Motor neuron (in vitro differentiated cells): ENCODE data around the gene DHRS3. TPM values are rescaled to one million over a fixed set of nuclear protein-coding genes. Genes with fewer than 3 reads are reported as not detected.
A peak's percentile ranks its signal among the peaks of the same experiment; 100 is the strongest.

Experiments used
- ATAC-seq, 8 experiments: fragments of 200-7000 bp; cut with Tn5 transposase; replicated peaks in 6 of 8; 2 replicates each; pipeline ENCODE4 v1.8.0; 2021; ENCODE audit warnings: mild to moderate bottlenecking in 8 of 8, moderate library complexity in 8 of 8
- H3K27ac ChIP-seq, 2 donors: fragments of 250-450 bp; sonication (Bioruptor Pico); 2 replicates each; pipeline ENCODE4 v1.9.0; 2021; ENCODE audit warnings: antibody characterized with exemption in 2 of 2, mild to moderate bottlenecking in 2 of 2, moderate library complexity in 1 of 2
- H3K4me1 ChIP-seq, 2 donors: fragments of 250-450 bp; sonication (Bioruptor Pico); replicated peaks in 1 of 2; 2 replicates each; pipeline ENCODE4 v1.6.1; 2021; ENCODE audit warnings: antibody characterized with exemption in 2 of 2, mild to moderate bottlenecking in 2 of 2, moderate library complexity in 1 of 2
- H3K4me3 ChIP-seq, 5 donors: fragments of 250-450 bp; sonication (Bioruptor Pico); 2 replicates each; pipeline ENCODE4 v1.9.0; 2021; ENCODE audit warnings: antibody characterized with exemption in 5 of 5, mild to moderate bottlenecking in 5 of 5, moderate library complexity in 4 of 5
- WGBS, 10 experiments: fragments of 450-650 bp; shearing (Covaris generic); methylation state at CpG; one replicate each; pipeline ENCODE4 v1.0.0; 2022; 5-methylcytosine and 5-hydroxymethylcytosine counted together
- in situ Hi-C, 9 experiments: fragments of 400-800 bp; cut with MboI; loops; one replicate each; pipeline ENCODE4 v1.15.0; 2021; ENCODE audit warnings: low sequenced_read_pairs in 9 of 9, low pct_unique_long_range_greater_than_20kb in 2 of 9; ENCODE audit not compliant: unreplicated experiment in 9 of 9
- total RNA-seq, 8 experiments: library from RNA; unstranded; fragments of 300-600 nt; gene quantifications; 2 replicates each; pipeline versions ENCODE4 v1.2.3 to v1.2.4, GENCODE V29; 2022

Gene DHRS3
- total RNA-seq, 8 experiments from 2014 or later, result 41.8 to 436 (median 115) TPM

DNA sequence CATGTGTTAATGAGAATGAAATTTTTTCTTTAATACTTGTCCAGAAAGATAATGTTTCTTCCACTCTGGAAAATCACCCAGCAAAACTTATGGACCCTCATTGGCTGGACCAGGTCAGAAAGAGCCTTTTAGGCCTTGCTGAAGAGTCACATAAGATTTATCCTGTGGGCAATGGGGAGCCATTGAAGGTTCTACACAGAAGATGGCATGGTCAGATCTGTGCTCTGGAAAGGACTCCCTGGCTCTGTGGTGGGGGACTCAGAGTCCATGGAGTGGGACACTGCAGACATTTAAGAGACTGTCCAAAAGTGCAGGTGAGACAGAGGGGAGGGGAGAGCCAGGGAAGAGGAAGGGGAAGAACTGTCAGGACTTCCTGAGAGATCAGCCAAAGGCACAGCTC is 66.4 kb downstream of the DHRS3 start:
- in situ Hi-C loops, result no loop called here
- H3K4me1 ChIP-seq, result peaks cover 45 to 49% of the 10 kb centered on the region in 2 donors
- ATAC-seq, result no peak
- H3K4me3 ChIP-seq, result no peak overlapping the region
- peak overlapping the region; percentile 55 to 85 for H3K27ac ChIP-seq

DNA sequence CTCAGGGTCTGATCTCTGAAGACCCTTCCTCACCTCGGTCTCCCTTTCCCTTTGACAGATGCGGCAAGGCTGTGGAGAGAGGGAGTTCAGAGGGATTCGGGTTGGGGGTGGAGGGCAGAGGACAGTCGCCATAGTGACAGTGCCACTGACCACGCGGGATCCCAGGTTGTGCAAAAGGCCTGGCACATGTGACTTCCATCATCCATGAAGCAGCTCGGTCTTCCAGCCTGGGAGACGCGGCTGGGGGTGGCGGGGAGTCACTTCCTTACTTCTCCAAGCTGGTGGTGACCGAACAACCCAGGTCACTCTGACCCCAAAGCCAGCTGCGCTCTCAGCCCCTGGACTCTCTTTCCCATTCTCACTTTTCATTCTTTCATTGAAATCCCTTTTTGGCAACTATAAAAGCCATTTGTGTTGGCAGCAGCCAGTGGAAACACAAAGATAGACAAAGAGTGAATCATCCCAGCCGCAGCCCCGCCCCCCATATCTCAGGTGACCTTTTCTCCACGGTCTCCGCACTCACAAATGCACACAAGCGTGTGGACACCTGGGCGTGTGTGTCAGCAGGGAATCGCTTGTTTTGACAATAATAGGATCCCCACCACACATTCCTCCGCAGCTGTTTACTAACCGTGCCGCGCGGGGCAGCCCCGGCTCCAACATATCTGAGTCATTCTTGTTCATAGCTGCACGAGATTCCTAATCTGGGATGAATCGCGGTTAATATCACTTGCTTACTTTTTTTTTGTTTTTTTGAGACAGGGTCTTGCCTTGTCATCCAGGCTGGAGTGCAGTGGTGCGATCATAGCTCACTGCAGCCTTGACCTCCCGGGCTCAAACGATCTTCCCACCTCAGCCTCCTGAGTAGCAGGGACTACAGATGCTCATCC is 68.3 kb downstream of the DHRS3 start:
- peak overlapping the region; percentile 49 to 62 for H3K27ac ChIP-seq
- peaks cover 43 to 56% of the 10 kb centered on the region in 2 donors for H3K4me1 ChIP-seq
- in situ Hi-C loops, result no loop called here
- WGBS, 10 experiments, result 2 to 87% (median 60%) methylated on average over 1 to 28 of the region's 31 CpGs; no CpG with 5 or more reads in 1 of the 10 experiments
- peak; percentile 50 to 80 (median 72) for ATAC-seq
- no peak overlapping the region for H3K4me3 ChIP-seq

DNA sequence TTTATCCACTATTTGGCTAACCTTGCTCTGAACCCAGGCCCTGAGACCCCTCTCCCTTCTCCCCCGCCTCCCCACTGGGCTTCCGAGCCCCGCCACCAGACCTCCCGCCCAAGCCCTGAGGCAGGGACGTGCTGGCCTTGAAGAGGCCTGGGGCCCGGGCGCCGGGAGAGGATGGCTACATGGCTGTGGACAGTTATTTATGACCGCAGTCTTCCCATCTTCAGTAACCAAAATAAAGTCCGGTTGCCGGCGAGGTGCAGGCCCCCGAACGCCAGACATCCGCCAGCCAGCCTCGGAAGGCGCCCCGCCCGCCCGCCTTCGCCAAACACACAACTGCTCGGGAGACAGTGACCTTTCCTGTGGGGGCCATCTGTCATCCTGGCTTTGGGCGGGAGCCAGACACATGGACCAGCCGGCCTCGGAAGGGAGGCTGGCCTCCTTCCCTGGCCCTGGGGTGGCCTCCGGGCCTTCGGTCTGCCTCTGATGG is 69.0 kb downstream of the DHRS3 start:
- no peak overlapping the region for H3K4me3 ChIP-seq
- peak overlapping the region; percentile 49 to 62 for H3K27ac ChIP-seq
- WGBS, 10 experiments, result 65 to 67% methylated on average over 6 to 21 of the region's 27 CpGs; no CpG with 5 or more reads in 8 of the 10 experiments
- in situ Hi-C loops, result no loop called here
- ATAC-seq, result peak in 7 of 8 experiments; percentile 11 to 41 (median 31)
- peaks cover 43 to 63% of the 10 kb centered on the region in 2 donors for H3K4me1 ChIP-seq

DNA sequence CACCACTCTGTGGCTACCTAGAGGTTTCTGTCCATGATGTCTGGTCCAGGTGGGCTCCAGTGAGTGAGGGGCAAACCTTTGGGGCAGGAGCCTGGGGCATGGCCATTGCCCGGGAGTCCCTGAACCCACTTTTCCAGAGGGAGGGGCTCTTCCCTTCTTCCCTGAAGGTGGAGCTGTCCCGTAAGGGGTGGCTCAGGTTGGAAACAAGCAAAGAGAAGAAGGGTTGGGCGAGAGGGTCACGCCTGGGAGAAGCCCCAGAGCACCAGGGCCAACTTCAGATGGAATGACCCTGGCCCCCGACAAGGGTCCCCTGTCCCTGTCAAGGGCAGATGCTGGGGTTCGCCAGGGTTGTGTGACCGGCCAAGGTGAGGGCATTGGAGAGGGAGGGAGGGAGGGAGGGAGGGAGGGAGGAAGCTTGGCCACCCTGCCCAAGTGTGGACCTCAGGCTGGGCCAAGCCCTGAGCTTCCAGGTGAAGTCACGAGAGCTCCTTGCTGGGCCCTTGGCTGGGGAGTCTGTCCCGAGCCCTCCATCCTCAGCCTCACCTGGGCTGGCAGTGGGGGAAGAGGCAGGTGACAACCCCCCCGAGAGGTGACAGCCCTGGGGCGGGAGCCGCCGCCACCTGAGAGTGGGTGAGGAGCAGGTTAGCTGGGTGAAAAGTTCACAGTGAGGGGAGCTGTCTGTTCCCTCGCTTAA is 69.6 kb downstream of the DHRS3 start:
- Histone ChIP-seq H3K4me1 (peaks cover 41 to 68% of the 10 kb centered on the region in 2 donors), H3K4me3 (no peak overlapping the region), H3K27ac (peak overlapping the region; percentile 18 to 49)
- 60 to 100% (median 100%) methylated on average over 1 to 4 of the region's 14 CpGs; no CpG with 5 or more reads in 7 of the 10 experiments for WGBS, 10 experiments
- ATAC-seq, result no peak
- in situ Hi-C loops, result no loop called here

DNA sequence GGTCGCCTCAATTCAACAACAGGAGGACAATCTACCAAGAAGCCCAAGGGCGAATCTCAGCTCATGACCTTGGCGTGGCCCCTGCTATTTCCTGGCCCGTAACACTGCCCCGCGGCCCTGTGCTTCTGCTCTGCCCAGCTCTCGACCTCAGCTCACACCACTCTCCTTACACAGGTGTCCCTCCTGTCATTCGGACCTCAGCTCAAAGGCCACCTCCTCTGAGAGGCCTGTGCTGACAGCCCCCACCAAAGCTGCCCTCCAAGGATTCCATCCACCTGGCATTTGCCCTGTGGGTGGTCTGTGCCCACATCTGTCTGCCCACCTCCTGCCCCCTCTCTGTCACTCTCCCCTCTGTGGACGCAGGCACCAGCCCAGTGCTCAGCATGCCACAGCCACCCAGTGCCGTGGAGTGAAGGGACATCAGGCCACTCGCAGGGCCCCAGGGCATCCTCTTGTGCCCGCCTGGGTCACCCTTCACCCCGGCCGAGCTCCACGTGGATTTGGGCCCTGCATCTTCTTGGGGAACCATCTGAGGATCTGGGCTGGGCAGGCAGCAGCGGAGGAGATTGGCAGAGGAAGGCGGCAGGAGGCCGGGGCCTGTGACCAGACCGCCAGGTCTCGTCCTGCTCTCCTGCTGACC is 70.3 kb downstream of the DHRS3 start:
- in situ Hi-C loops, result no loop called here
- Histone ChIP-seq H3K4me3 (no peak overlapping the region), H3K27ac (no peak overlapping the region), H3K4me1 (peaks cover 33 to 62% of the 10 kb centered on the region in 2 donors)
- ATAC-seq, result no peak
- 75 to 100% (median 98%) methylated on average over 1 to 8 of the region's 20 CpGs; no CpG with 5 or more reads in 2 of the 10 experiments for WGBS, 10 experiments

DNA sequence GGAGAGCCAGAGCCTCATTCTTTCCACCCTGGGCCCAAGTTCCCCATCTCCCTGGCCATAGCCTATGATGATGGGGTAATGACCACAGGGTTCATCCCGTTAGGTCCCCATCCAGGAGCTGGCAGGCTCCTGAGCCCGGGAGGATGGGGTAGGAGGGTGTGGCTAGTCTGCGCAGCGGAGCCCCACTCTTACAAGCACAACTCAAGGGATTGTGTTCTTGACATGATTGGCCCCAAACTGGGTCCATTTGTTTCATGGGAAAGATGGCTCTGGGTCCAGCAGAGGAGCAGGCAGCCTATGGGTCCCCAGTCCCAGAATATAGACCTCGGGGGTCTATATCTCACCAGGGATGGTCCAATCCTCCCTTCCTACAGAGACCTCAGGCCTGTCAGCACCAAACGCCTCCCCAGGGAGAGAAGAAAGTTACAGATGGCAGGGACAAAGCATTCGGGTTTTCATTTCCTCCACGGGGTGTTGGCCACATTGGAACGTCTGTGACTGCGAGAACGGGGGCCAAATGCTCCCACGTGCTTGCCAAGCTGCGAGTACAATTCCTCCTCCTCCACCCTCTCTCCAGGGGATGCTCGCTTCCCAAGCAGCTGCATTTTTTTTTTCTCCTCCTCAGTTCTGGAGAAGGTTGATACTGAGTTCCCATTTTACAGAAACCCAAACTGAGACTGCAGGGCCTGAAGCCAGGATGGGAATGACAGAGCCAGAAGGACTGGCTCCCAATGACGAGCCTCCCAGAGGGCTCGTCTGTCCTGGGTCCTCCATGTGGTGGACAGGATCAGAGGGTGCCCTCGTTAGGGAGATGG is 71.0 kb downstream of the DHRS3 start:
- in situ Hi-C loops, result no loop called here
- Histone ChIP-seq H3K4me1 (peaks cover 31 to 60% of the 10 kb centered on the region in 2 donors), H3K4me3 (no peak overlapping the region), H3K27ac (no peak overlapping the region)
- WGBS, 10 experiments, result 0 to 100% (median 84%) methylated on average over 1 to 9 of the region's 17 CpGs; no CpG with 5 or more reads in 2 of the 10 experiments
- peak in 1 of 8 experiments; percentile 35 for ATAC-seq

DNA sequence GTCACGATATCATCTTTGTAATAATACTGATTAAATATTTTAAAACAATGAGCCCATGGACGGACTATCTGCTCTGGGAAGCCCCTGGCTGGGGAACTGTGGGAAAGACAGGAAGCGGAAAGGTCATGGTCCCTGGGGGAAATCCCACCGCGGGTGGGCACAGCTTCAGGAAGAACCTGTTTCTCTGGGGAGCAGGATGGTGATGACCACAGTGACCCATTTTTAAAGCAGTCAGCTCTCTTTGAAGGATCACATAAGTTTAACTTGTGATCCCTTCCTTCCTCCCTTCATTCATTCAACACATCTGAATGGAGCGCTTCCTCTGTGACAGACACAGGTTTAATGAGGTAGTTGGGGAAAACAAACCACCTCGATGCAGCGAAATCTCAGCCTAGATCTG is 73.0 kb downstream of the DHRS3 start:
- in situ Hi-C loops, result no loop called here
- WGBS, 10 experiments, result 40 to 88% (median 71%) methylated on average over 1 to 8 of the region's 8 CpGs
- peaks cover 43 to 76% of the 10 kb centered on the region in 2 donors for H3K4me1 ChIP-seq
- no peak overlapping the region for H3K27ac ChIP-seq
- no peak for ATAC-seq
- H3K4me3 ChIP-seq, result no peak overlapping the region

DNA sequence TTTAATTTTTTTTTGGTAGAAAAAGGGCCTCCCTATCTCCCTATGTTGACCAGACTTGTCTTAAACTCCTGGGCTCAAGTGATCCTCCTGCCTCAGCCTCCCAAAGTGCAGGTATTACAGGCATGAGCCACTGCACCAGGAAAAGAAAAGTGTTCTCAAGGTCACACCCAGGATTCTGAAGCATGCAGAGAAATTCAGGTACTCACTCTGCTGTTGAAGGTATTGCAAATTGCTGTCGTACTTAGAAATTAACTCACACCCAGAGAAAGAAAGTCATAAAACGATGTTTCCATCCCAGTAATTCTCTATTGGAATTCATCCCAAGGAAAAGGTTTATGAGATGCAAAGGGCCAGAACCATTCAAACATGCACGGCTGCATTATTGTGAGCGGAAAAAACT is 73.7 kb downstream of the DHRS3 start:
- peaks cover 40 to 73% of the 10 kb centered on the region in 2 donors for H3K4me1 ChIP-seq
- no peak for ATAC-seq
- H3K27ac ChIP-seq, result no peak overlapping the region
- no peak overlapping the region for H3K4me3 ChIP-seq
- in situ Hi-C loops, result no loop called here
- WGBS, 10 experiments, result 53 to 100% (median 72%) methylated on average over 2 to 4 of the region's 4 CpGs

DNA sequence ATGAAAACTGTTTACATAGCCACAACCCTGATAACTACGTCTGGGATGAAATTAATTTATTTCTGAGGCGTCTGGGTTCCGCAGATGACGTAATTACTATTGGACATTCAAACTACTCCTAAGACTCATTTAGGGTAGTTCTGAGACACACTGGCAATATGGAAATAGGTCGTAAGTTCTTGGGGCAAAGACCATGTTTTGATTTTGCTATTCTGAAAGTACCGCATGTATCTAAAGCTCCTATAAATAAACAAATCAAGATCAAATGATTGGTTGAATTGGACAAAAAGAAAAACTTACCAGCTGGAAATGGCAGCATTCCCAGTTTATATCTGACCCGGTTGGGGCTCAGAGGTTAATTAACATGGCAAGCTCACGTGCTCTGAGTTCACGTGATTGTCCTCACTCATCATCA is 74.3 kb downstream of the DHRS3 start:
- in situ Hi-C loops, result no loop called here

DNA sequence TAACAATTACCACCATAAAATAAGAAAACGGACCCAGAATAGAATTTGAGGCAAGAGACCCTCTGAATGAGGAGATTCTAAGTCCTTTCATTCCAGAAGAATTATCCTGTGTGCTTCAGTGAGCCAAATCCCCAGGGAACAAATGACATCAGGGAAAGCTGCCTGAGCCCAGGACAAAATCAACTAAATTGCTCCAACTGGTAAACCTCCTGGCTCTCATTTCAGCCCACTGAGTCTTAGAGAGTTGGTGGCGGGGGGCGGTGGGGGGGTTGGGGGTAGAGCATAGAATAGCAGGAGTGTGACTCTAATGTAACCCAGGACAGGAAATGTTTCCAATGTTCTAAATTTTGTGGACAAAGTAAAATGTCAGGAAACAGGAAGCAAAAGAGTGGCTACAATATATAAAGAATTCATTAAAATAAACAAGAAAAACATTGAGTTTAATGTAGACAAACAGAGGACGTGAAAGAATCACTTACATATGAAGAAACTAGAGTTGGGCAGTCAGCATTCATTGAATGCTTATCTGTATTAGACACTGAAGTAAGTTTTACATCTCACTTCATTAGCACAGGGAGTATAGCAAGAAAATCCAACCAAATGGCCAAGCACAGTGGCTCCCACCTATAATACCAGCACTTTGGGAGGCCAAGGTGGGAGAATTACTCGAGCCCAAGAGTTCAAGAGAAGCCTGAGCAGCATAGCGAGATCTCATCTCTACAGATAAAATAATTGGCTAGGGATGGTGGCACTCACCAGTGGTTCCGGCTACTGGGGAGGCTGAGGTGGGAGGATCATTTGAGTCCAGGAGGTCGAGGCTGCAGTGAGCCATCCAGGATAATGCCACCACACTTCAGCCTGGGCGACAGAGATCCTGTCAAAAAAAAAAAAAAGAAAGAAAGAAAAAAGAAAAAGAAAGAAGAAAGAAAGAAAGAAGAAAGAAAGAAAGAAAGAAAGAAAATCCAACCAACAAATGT is 75.1 kb downstream of the DHRS3 start:
- Histone ChIP-seq H3K4me3 (no peak overlapping the region), H3K4me1 (peaks cover 37 to 64% of the 10 kb centered on the region in 2 donors), H3K27ac (peak overlapping the region; percentile 78 to 87)
- WGBS, 10 experiments, result 57 to 94% (median 85%) methylated on average over 3 to 7 of the region's 9 CpGs
- ATAC-seq, result no peak
- in situ Hi-C loops, result no loop called here

More for the DNA sequence above, 74.3 kb downstream of the DHRS3 start:
- Histone ChIP-seq H3K27ac (no peak overlapping the region), H3K4me3 (no peak overlapping the region), H3K4me1 (peaks cover 34 to 66% of the 10 kb centered on the region in 2 donors)
- no peak for ATAC-seq
- WGBS, 10 experiments, result 75 to 100% (median 90%) methylated on average over 3 to 9 of the region's 9 CpGs

DNA sequence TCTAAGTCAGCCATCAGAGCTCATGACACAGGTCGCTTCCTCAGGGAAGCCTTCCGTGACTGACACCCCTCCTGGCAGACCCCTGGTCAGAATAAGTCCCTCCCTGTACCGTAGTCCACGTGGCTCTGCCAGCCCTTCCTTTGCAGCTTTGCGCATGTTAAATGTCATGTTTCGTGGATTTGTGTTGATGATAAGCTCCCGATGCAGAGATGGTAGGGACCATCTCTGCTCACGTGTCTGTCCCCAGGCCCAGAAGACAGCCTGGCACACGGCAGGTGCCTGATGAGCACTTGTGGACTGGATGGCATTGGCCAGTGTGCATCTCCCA is 75.9 kb downstream of the DHRS3 start:
- peaks cover 41 to 66% of the 10 kb centered on the region in 2 donors for H3K4me1 ChIP-seq
- 78 to 100% (median 89%) methylated on average over 1 to 9 of the region's 9 CpGs; no CpG with 5 or more reads in 2 of the 10 experiments for WGBS, 10 experiments
- H3K27ac ChIP-seq, result peak overlapping the region; percentile 78 to 87
- H3K4me3 ChIP-seq, result no peak overlapping the region
- ATAC-seq, result no peak
- in situ Hi-C loops, result no loop called here
